ENCODE data around the gene RB1.
"Not testable (repeated sequence)": the region's sequence is repeated elsewhere in the genome, so short reads cannot be mapped to it uniquely, and the experiment has no call there.

The RB1 gene

DNA sequence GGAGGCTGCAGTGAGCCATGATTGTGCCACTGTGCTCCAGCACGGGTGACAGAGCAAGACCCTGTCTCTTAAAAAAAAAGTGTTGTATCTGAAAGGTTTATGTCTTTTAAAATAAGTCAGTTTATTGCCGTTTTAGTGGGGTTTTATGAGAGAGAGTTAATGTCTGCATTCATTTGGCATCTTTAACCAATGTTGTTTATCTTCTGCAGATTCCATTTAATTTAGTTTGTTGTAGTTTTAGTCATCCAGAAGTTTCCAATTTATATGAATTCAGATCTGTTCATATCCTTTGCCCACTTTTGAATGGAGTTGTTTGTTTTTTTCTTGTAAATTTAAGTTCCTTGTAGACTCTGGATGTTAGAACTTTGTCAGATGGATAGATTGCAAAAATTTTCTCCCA is 146.1 kb downstream of the RB1 start:
- TF ChIP-seq, protein P1, sequence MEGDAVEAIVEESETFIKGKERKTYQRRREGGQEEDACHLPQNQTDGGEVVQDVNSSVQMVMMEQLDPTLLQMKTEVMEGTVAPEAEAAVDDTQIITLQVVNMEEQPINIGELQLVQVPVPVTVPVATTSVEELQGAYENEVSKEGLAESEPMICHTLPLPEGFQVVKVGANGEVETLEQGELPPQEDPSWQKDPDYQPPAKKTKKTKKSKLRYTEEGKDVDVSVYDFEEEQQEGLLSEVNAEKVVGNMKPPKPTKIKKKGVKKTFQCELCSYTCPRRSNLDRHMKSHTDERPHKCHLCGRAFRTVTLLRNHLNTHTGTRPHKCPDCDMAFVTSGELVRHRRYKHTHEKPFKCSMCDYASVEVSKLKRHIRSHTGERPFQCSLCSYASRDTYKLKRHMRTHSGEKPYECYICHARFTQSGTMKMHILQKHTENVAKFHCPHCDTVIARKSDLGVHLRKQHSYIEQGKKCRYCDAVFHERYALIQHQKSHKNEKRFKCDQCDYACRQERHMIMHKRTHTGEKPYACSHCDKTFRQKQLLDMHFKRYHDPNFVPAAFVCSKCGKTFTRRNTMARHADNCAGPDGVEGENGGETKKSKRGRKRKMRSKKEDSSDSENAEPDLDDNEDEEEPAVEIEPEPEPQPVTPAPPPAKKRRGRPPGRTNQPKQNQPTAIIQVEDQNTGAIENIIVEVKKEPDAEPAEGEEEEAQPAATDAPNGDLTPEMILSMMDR (IDR thresholded peaks at IDR 0.05; ENCODE audit: extremely low read depth, missing control alignments), result no peak
- DNase-seq (ENCODE audit: low spot score), result no peak

DNA sequence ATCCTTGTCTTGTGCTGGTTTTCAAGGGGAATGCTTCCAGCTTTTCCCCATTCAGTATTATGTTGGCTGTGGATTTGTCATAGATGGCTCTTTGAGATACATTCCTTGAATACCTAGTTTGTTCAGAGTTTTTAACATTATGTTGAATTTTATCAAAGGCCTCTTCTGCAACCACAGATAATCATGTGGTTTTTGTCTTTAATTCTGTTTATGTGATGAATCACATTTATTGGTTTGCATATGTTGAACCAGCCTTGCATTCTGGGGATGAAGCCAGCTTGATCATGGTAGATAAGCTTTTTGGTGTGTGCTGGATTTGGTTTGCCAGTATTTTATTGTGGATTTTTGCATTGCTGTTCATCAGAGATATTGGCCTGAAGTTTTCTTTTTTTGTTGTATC is 147.6 kb downstream of the RB1 start:
- not testable (repeated sequence) for DNase-seq (ENCODE audit: low spot score)

DNA sequence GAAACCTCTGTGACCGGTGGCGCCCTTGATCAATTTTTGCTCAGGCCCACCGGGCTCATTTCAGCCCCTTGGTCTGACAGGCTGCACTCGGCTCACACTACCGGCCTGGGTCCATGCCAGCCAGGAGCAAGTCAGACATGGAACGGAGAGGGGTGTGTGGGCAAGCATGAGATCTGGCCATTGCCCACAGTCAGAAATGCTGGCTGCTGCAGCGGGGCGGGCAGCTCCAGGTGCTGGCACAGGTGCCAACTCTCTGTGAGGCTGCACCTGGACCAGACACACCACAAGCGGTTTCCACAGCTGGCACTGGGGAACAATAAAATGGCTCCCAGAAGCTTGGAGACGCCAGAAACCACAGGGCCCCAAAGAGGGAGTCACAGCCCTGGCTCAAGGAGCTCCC is 153.0 kb downstream of the RB1 start:
- DNase-seq (ENCODE audit: low spot score), result no peak
- TF ChIP-seq, protein P1 (IDR thresholded peaks at IDR 0.05; ENCODE audit: extremely low read depth, missing control alignments), result no peak

DNA sequence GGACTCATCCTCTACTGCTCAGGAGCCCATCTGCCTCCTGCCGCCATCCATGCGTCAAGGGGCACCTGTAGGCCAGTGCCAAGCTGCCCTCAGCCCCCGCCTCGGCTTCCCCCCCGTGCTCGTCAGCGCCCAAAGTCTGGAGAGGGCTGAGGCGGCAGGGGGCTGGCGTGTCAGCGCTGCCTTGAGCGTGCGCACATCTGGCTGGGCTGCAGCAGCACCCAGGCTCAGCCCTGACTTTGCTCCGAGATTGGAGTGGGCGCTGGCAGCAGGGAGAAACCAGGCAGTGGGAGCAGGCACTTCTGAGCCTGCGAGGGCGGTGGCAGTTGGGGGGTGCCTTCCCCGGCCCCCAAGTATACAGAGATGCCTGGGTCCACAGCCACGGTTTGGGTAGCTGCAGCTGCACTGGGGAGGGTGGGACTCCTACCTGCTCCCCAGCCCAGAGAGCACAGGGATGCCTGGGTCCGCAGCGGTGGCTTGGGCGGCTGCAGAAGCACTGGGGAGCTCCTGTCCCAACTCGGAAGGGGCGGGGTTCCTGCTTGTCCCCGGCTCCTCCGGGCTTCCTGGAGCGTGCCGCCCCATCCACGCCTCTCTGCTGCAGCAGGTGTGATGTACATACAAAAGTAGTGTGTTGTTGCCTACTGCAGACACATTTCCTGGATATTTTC is 154.2 kb downstream of the RB1 start:
- TF ChIP-seq, protein P1 (IDR thresholded peaks at IDR 0.05; ENCODE audit: extremely low read depth, missing control alignments), result no peak

DNA sequence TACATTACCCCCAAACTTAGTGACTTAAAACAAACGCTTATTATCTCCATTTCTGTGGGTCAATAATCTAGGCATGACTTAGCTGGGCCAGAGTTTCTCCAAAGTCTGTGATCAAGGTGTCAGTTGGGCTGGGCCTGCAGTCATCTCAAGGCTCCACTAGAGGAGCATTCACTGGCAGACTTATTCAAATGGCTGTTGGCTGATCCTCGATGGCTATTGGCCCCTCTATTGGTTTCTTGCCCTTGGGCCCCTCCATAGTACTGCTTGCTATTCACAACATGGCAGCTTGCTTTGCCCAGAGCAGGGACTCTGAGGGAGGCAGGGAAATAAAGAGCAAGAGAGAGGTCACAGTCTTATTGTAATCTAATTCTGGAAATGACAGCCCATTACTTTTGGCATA is 171.7 kb downstream of the RB1 start:
- TF ChIP-seq, protein P1 (IDR thresholded peaks at IDR 0.05; ENCODE audit: extremely low read depth, missing control alignments), result no peak
- DNase-seq (ENCODE audit: low spot score), result no peak

More for the DNA sequence above, 154.2 kb downstream of the RB1 start:
- no peak for DNase-seq (ENCODE audit: low spot score)

DNA sequence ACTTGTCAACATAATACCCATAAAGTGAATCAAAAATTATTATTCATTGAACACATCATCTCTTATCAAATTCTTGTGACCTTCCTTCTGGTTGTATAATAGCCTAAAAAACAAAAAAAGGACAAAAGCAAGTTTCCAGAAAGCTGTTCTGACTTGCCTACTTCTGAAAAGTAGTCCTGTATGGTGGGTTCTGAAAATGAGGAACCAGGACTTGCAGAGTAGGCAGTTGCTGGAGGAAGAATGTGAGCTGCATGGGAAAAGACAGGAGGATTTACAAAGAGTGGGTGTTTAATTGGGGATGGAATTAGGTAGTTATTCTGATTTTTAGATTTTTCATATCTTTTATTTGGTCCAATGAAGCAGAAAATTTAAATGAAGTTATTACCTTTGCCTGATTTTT is 172.7 kb downstream of the RB1 start:
- DNase-seq (ENCODE audit: low spot score), result no peak
- TF ChIP-seq, protein P1 (IDR thresholded peaks at IDR 0.05; ENCODE audit: extremely low read depth, missing control alignments), result no peak

DNA sequence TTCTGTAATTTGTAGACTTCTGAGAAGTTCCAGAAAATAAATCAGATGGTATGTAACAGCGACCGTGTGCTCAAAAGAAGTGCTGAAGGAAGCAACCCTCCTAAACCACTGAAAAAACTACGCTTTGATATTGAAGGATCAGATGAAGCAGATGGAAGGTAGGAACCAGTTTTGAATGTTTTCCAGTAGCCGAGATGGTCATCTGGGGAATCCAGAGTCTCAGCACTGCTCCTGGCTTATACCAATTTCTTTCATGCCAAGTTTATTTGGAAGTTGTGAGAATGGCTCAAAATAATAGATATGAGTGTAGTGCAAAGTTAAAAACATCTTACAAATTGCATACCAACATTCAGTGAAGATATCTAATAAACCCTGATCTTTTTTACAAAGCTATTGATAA is 173.1 kb downstream of the RB1 start:
- no peak for DNase-seq (ENCODE audit: low spot score)
- TF ChIP-seq, protein P1 (IDR thresholded peaks at IDR 0.05; ENCODE audit: extremely low read depth, missing control alignments), result no peak

DNA sequence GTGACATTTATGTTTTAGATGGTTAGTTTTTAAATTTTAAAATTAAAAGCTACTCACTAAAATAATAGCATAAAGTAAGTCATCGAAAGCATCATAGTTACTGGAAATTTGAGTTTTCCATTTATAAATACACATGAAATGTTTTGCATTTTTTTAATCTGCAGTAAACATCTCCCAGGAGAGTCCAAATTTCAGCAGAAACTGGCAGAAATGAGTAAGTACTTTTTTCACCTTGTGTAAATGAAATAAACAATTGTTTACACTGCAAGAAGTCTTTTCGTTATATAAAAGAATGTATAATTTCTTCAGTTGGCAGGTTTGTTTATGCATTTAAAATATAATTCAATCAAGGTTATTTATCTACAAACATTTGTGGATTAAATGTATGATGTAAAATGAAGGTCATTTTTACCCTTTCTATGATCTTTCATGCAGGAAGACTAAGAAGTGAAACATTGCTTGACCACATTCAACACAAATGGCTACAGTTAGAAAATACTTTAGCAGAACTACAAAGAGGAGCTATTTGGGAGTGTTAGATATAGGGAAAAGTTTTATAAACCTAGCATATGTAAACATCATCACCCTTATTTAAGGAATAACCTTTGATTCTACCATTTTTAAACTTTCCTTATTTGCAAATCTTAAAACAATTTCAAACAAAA is 173.8 kb downstream of the RB1 start:
- no peak for DNase-seq (ENCODE audit: low spot score)
- TF ChIP-seq, protein P1 (IDR thresholded peaks at IDR 0.05; ENCODE audit: extremely low read depth, missing control alignments), result no peak
